ENCODE data around the gene DNAH6.

Gene DNAH6

DNA sequence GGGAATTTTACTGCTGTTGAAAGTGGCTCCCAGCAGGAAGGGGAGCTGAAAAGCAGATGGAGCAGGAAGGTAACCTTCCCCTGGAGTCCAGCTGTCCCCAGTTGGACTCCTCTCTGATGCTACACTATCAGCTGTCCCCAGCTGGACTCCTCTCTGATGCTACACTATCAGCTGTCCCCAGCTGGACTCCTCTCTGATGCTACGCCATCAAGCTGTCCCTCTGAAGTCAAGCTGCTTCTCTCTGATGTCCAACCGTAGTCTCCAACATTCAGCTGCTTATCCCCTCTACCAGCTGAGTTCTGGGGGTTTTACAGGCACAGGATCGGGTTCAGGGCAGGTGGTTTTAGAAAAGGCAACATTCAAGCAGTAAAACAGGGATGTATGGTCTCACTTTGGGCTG lies 37.4 kb upstream of the DNAH6 start:
- H3K27ac ChIP-seq, result no peak overlapping the region
- TF ChIP-seq ZFX (IDR thresholded peaks at IDR 0.05; ENCODE audit: borderline replicate concordance), result no peak
- TF ChIP-seq, protein P1, sequence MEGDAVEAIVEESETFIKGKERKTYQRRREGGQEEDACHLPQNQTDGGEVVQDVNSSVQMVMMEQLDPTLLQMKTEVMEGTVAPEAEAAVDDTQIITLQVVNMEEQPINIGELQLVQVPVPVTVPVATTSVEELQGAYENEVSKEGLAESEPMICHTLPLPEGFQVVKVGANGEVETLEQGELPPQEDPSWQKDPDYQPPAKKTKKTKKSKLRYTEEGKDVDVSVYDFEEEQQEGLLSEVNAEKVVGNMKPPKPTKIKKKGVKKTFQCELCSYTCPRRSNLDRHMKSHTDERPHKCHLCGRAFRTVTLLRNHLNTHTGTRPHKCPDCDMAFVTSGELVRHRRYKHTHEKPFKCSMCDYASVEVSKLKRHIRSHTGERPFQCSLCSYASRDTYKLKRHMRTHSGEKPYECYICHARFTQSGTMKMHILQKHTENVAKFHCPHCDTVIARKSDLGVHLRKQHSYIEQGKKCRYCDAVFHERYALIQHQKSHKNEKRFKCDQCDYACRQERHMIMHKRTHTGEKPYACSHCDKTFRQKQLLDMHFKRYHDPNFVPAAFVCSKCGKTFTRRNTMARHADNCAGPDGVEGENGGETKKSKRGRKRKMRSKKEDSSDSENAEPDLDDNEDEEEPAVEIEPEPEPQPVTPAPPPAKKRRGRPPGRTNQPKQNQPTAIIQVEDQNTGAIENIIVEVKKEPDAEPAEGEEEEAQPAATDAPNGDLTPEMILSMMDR (IDR thresholded peaks at IDR 0.05), result no peak

GRCh38 chr2:84481702-84482101 lies 34.6 kb upstream of the DNAH6 start:
- no peak for TF ChIP-seq ZFX (IDR thresholded peaks at IDR 0.05; ENCODE audit: borderline replicate concordance)
- TF ChIP-seq, protein P1 (IDR thresholded peaks at IDR 0.05), result no peak

GRCh38 chr2:84482603-84483002 lies 33.7 kb upstream of the DNAH6 start:
- H3K27ac ChIP-seq, result no peak overlapping the region
- TF ChIP-seq, protein P1 (IDR thresholded peaks at IDR 0.05), result no peak
- no peak for TF ChIP-seq ZFX (IDR thresholded peaks at IDR 0.05; ENCODE audit: borderline replicate concordance)

More at GRCh38 chr2:84481702-84482101, 34.6 kb upstream of the DNAH6 start:
- no peak overlapping the region for H3K27ac ChIP-seq

GRCh38 chr2:84483320-84483719 lies 33.0 kb upstream of the DNAH6 start:
- no peak for TF ChIP-seq ZFX (IDR thresholded peaks at IDR 0.05; ENCODE audit: borderline replicate concordance)
- TF ChIP-seq, protein P1 (IDR thresholded peaks at IDR 0.05), result no peak
- H3K27ac ChIP-seq, result no peak overlapping the region

DNA sequence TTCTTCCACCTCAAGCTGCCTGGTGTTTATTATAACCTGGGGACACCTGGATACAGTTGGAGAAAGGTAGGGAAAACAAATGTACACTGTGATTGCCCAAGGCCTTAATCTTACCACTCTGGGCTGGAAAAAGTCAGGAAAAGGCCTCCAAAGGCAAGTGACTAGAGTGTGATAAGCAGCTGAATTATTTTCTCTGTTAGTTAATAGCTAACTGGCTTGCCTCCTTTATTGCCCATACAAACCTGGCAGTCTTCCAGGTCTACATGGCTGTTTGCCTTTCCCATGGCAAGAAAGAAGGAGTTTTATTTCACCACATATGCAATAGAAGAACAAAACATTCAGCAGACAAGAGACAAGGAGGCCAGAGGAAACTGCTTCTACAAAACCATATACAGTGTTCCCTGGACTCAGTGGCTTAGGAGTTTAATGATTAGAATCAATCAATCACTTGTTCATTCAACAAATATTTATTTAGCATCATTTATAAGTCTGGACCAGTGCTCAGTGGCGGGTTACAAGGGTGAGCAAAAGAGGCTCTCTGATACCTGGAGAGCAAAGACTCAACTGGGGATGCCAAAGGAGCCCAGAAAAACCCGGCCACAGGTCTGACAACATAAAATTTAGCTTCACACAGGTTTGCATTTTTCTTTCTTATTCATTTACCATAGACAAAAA lies 29.7 kb upstream of the DNAH6 start:
- H3K27ac ChIP-seq, result peak overlapping the region; percentile 70
- TF ChIP-seq ZFX (IDR thresholded peaks at IDR 0.05; ENCODE audit: borderline replicate concordance), result no peak
- TF ChIP-seq, protein P1 (IDR thresholded peaks at IDR 0.05), result no peak

GRCh38 chr2:84487298-84487996 lies 28.9 kb upstream of the DNAH6 start:
- TF ChIP-seq ZFX (IDR thresholded peaks at IDR 0.05; ENCODE audit: borderline replicate concordance), result no peak
- TF ChIP-seq, protein P1 (IDR thresholded peaks at IDR 0.05), result no peak
- H3K27ac ChIP-seq, result peak overlapping the region; percentile 70; the same call in 1 of the 2 replicates

- no peak overlapping the region for H3K27ac ChIP-seq
- TF ChIP-seq ZFX (IDR thresholded peaks at IDR 0.05; ENCODE audit: borderline replicate concordance), result no peak
- TF ChIP-seq, protein P1 (IDR thresholded peaks at IDR 0.05), result no peak
Observed at GRCh38 chr2:84491256-84491655, 25.0 kb upstream of the DNAH6 start.

All from 22Rv1 (cell line).